Amniotic epithelial cell (primary cell): ENCODE data around the gene ZNF503.
A peak's percentile ranks its signal among the peaks of the same experiment; 100 is the strongest.

Experiments
- DNase-seq: peaks from one replicate; pipeline ENCODE4 v3.0.0-alpha.2; 2010; ENCODE audit warnings: low read depth

Gene ZNF503

GRCh38 chr10:75353183-75353582 is 48.4 kb downstream of the ZNF503 start:
- no peak for DNase-seq

DNA sequence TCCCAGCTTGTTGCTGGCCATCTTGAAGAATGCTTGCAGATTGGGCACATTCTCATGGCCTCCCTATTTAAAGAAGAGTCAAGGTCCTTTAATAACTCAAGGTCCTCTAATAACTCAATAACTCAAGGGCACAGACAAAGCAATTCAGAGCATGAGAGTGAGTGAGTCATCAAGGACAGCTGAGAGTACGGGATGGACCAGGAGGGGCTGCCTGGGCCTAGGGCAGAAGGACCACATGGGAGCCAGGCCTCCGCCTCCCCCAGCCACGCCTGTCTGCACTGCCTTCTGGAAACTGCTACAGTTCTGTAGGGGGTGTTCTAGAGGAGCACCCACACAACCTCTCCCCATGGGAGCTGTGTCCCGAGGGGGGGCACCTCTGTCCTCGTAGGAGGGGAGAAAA is 48.9 kb downstream of the ZNF503 start:
- DNase-seq = peak; percentile 27

DNA sequence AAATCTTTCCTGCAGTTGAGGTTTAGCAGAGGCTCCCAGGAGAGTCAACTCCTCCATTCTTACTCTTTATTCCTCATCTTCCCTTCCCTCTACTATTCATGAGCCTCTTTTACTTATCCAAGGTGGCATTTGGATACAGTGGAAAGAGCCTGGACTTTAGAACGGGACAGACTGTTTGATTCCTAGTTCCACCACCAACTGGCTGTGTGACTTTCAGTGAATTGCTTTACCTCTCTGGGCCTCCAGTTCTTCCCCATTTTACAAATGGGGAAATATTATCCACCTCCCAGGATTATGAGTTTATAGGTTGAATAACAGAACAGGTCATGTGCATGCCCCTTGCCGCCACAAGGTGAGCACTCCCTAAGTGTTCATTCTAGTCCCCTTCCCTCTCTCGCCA is 49.9 kb downstream of the ZNF503 start:
- DNase-seq = no peak

GRCh38 chr10:75350791-75351190 is 50.8 kb downstream of the ZNF503 start:
- DNase-seq = peak; percentile 35
